Kasumi-1 (cell line): ENCODE results near the gene ZNF211.

Experiments
- DNase-seq, 2 experiments: peaks; one replicate each; lab custom pipeline; 2025; lab: John Stamatoyannopoulos, UW

ZNF211 gene

DNA sequence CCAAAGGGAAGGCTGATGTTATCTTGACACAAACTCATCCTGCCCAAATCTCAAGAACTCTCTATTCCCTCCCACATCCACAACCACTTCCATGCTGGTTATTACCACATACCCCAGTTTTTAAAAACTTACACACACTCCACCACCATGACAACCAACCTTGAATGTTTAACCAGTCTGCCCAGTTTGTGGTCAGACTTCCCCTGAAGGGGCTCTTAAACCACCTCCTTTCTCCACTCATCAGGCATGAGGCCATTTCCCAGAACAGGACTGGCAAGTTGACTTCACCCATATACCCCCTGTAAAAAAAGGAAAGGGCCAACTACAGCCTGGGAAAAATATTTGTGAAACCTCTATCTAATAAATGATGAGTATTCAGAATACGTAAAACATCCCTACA lies 23.4 kb downstream of the ZNF211 start:
- no peak for DNase-seq

DNA sequence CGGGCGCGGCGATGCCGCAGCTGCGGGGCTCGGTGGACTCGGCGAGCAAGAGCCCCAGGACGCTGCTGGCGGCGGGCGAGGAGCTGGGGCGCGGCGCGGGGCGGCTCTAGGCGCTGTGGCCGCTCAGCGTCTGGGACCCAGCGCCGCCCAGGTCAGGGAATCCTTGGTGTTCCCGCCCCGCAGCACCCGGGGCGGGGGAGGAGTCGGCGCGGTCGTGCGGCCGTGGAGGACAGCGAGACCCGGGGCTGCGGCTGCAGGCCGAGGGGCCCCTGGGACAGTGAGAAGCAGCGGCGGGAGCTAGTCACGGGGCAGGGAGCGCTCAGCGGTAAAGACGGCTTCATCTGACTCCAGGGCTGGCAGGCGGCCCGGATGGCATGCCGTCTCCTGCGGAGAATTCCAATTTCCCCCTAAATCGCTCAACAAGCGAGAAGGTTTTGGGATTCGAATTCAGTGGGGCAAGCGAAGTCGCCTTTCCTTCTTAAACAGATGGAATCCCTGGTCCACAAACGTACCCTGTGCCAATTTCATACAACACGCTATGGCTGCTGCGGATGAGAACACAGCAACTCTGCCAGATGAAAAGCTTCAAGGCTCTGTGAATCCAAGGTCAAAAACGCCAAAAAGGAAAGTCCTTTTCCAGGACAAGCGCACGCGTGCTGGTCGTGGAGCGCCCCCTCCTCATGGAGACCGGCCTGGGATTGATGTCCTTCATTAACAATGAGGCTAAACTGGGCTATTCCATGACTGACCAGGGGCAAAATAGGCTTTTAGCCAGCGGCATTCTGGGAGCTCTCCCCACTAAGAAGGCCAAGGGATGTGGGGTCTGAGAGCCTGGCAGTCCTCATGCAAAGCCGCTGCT lies 31.5 kb downstream of the ZNF211 start:
- no peak for DNase-seq

DNA sequence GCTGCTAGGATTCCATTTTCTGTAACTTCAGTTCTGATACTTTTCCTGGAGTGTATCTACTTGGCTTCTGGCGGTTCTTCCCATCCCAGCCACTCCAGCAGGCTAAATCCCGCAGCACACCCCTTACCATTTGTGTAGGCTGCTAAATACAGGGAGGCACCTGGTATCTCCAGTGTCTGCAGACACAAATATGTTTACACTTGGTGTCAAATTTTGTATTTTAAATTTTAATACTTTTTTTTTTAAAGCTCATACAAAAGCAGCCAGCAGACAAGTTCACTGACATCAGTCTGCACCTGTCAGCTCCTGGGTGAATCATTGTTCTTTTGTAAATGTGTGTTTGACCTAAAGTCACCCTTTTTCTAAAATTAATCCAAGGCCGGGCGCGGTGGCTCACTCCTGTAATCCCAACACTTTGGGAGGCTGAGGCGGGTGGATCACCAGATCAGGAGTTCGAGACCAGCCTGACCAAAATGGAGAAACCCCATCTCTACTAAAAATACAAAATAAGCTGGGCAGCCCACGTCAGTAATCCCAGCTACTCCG lies 32.4 kb downstream of the ZNF211 start:
- DNase-seq: no peak

DNA sequence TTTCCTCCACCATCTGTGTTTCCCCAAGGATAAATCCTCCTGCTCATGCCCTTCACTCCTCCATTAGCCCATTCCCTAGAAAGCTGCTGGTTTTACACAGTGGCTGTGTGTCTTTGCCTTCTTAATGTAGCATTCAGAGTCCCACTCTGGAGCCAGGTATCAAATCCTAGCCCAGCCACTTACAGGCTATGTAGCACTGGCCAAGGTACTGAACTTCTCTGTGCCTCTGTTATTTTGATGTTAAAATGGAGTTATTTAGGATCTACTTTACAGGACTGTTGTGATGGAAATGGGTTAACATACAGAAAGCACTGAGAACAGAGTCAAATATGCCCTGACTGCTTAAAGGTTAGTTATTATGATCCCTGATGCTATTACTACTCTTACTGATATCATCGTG lies 34.3 kb downstream of the ZNF211 start:
- DNase-seq: no peak

DNA sequence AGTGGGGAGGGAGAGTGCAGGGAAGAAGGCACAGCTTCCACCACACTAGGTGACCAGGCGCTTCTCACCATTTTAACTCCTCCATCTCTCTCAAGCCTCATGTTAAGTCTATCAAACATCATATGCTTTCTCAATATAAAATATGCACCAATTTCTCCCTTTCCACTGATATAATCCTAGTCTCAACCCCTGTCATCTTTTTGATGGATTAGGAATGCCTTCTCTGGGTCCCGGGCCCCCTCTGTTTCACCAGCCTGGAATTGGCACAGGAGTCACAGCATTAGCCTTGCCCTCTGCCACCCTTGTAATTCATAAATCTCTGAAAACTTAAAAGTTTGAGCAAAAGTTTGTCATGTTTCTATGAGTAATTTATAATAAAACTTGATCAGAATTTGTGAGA lies 35.7 kb downstream of the ZNF211 start, which contains the start of gene ZSCAN4:
TSS of gene ZSCAN4 (plus strand) at position 301 of the 400 bp plus-strand sequence. CDS start 7,211 bp downstream, outside the sequence.
- no peak for DNase-seq

DNA sequence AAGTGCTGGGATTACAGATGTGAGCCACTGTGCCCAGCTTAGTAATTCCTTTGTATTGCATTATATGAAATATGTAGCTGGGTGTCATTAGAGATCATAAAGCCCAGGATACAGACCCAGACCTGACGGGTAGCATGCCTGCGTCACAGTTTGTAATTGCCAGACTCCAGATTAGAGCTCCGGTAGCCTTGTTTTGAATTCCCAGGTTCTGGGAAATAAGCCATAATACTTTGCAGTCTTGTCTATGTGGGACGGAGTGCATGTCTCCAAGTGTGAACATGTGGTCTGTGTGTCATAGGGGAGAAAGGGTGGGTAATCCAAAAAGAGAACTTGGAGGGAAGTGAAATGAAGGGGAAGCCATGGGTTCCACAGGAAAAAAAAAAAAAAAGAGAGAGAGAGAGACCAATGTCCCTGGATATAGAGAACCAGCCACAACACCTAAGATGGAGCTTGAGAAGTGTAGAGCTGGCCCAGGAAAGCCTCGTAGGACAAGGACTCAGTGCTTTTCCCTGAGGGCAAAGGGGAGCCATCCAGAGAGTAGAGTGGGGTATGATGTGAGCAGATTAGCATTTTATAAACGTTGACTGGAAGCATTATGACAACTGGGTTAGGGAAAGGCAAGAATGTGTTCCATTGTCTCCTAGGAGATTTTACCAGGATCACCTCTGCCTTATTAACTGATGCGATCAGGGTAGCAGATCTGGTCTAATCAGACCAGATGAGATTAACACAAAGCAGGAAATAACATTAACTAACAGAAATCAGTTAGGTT lies 38.3 kb downstream of the ZNF211 start:
- DNase-seq: no peak

DNA sequence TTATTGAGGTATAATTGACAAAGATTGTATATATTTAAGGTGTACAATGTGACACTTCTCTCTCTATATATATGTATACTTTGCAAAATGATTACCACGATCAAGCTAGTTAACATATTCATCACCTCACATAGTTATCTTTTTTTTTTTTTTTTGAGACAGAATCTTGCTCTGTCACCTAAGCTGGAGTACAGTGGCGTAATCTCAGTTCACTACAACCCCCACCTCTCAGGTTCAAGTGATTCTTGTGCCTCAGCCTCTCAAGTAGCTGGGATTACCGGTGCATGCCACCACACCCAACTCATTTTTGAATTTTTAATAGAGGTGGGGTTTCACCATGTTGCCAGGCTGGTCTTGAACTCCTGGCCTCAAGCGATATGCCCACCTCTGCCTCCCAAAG lies 39.5 kb downstream of the ZNF211 start:
- DNase-seq: no peak

DNA sequence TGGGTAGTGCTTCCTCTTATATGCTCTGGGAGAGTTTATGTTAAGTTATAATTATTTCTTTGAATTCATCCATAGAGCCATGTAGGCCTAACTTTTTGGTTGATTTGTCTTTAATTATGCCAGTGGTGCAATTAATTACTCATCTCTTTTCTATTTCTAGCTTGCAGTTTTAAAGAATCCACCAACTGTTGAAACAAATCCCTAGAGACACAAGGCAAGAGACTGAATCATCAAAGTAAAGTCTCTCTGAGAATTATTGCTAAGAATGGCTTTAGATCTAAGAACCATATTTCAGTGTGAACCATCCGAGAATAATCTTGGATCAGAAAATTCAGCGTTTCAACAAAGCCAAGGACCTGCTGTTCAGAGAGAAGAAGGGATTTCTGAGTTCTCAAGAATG lies 42.9 kb downstream of the ZNF211 start:
- no peak for DNase-seq

DNA sequence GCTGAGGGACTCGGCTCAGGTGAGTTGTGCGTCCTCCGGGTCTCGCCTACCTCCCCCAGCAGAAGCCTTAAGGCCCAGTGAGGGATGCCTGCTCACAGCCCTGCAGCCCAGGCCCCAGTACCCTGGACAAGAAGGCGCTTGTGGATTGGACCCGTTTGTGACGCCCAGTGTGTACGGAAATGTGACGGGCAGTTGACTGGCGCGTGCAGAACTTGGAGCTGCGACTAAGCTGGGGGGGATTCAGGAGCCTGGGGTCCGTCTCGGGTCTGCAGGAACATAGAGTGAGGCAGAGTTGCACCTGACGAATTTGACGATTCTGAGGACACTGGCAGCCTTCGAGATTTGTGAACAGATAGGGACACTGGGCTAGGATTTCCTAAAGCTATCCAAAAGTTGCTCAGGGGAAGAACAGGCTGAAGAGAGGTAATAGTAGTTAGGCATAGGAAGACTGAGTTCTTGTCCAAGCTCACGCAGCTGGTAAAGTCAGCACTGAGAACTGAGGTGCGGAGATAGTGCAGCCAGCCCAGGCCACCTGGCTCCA lies 49.3 kb downstream of the ZNF211 start:
- DNase-seq: peak in 1 of 2 experiments; percentile 16

DNA sequence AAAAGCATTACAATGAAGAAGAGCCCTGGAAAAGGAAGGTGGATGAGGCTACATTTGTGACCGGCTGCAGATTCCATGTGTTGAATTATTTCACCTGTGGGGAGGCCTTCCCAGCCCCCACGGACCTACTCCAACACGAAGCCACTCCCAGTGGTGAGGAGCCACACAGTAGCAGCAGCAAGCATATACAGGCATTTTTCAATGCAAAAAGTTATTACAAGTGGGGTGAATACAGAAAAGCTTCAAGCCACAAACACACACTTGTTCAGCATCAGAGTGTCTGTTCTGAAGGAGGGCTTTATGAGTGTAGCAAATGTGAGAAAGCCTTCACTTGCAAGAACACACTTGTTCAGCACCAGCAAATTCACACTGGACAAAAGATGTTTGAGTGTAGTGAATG lies 53.8 kb downstream of the ZNF211 start:
- DNase-seq: no peak

DNA sequence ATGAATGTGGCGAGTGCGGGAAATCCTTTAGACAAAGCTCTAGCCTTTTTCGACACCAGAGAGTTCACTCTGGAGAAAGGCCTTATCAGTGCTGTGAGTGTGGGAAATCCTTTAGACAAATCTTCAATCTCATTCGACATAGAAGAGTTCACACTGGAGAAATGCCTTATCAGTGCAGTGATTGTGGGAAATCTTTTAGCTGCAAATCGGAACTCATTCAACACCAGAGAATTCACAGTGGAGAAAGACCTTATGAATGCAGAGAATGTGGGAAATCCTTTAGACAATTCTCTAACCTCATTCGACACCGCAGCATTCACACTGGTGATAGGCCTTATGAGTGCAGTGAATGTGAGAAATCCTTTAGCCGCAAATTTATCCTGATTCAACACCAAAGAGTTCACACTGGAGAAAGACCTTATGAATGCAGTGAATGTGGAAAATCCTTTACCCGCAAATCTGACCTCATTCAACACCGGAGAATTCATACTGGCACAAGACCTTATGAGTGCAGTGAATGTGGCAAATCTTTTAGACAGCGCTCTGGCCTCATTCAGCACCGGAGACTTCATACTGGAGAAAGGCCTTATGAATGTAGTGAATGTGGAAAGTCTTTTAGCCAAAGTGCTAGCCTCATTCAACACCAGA lies 54.5 kb downstream of the ZNF211 start:
- DNase-seq: no peak

DNA sequence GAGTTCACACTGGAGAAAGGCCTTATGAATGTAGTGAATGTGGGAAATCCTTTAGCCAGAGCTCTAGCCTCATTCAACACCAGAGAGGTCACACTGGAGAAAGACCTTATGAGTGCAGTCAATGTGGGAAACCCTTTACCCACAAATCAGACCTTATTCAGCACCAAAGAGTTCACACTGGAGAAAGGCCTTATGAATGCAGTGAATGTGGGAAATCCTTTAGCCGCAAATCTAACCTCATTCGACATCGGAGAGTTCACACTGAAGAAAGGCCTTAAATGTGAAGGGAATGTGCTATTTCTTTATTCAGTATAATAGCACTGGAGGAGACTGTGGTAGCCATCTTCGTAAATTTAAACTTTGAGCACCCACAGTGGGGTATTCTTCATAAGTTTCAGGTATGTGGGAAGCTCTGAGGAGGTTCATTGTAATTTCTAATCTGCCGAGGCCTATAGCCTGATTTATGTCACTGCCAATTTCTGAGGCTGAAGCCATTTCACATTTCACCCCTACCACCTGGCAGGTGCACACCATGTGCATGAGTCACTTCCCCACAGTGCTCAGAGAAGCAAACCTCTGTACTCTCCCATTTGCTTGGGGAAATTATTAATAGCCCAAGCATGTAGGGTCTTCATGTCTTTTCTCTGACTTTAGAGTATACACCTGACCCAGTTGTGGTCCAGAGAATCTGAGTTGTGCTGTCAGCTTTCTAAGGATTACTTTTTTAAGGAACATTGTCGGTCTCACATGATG lies 55.2 kb downstream of the ZNF211 start:
- no peak for DNase-seq

DNA sequence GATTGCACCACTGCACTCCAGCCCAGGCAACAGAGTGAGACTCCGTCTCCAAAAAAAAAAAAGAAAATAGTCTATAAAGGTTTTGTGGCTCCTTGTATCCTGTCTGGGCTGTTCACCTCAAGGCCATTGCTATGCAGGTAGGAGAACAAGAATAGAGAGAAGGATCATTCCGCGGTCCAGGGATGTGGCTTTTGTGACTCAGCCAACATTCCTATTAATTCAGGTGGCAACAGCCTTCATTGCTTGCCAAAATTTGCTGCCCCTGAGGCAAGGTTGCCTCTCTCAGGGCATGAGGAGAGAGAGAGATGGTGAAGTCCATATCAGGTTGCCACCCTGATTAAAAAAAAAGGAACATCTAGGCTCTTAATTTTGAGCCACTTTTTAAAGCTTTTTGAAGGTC lies 56.8 kb downstream of the ZNF211 start:
- no peak for DNase-seq
